Gastroesophageal sphincter (tissue), 3 donors: ENCODE measurements around the gene FBXO42.

Experiments used
- CTCF ChIP-seq, 4 experiments: fragments of 200-600 bp in 2 of 4; fragments of 450-650 bp in 2 of 4; sonication (generic) in 1 of 4; IDR thresholded peaks; one replicate each; pipeline ENCODE4 v1.5.1; 2017 to 2019; ENCODE audit warnings: antibody characterized with exemption in 4 of 4, mild to moderate bottlenecking in 2 of 4, moderate library complexity in 2 of 4
- EP300 ChIP-seq: sonication (generic); formaldehyde crosslinking; IDR thresholded peaks from one replicate; pipeline ENCODE4 v1.6.1; 2017; ENCODE audit warnings: antibody characterized with exemption, mild to moderate bottlenecking
- POLR2AphosphoS5 ChIP-seq: sonication (generic); formaldehyde crosslinking; IDR thresholded peaks from one replicate; pipeline ENCODE4 v1.6.1; 2017; ENCODE audit warnings: antibody characterized with exemption

GRCh38 chr1:16241221-16241708 lies 111.0 kb downstream of the FBXO42 start:
- TF ChIP-seq CTCF (IDR thresholded peaks at IDR 0.05) (no peak), POLR2AphosphoS5 (no peak), EP300 (no peak)
